H9 (cell line): ENCODE measurements around the gene MCM10. TPM values are rescaled to one million over a fixed set of nuclear protein-coding genes. Genes with fewer than 3 reads are reported as not detected.
"Not testable (repeated sequence)": the region's sequence is repeated elsewhere in the genome, so short reads cannot be mapped to it uniquely, and the experiment has no call there.

Experiments
- DNase-seq: peaks from one replicate; pipeline ENCODE4 v3.0.0-alpha.2; 2017
- H2AFZ ChIP-seq: one replicate; pipeline ENCODE4 v1.6.1; 2013; ENCODE audit warnings: mild to moderate bottlenecking, low read length, control low read depth, moderate library complexity
- H2AK5ac ChIP-seq: 2 replicates; pipeline ENCODE4 v1.6.1; 2013; ENCODE audit warnings: low read length, control low read depth, mixed read lengths; ENCODE audit not compliant: insufficient read length
- H2BK120ac ChIP-seq: one replicate; pipeline ENCODE4 v1.6.1; 2013; ENCODE audit warnings: low read depth, mild to moderate bottlenecking, low read length, control low read depth, inconsistent platforms; ENCODE audit not compliant: poor library complexity, severe bottlenecking
- H2BK12ac ChIP-seq: 2 replicates; pipeline ENCODE4 v1.6.1; 2013; ENCODE audit warnings: low read length, control low read depth, mixed read lengths, low read depth; ENCODE audit not compliant: insufficient read length
- H2BK15ac ChIP-seq: 2 replicates; pipeline ENCODE4 v1.6.1; 2013; ENCODE audit warnings: low read depth, low read length, control low read depth
- H2BK20ac ChIP-seq: one replicate; pipeline ENCODE4 v1.6.1; 2013; ENCODE audit warnings: low read depth, mild to moderate bottlenecking, low read length, control low read depth, inconsistent platforms; ENCODE audit not compliant: poor library complexity, severe bottlenecking
- H2BK5ac ChIP-seq: 2 replicates; pipeline ENCODE4 v1.6.1; 2013; ENCODE audit warnings: low read length, control low read depth, mixed read lengths; ENCODE audit not compliant: insufficient read length
- H3K14ac ChIP-seq: 2 replicates; pipeline ENCODE4 v1.6.1; 2013; ENCODE audit warnings: low read length, control low read depth; ENCODE audit not compliant: insufficient read depth
- H3K18ac ChIP-seq: 2 replicates; pipeline ENCODE4 v1.6.1; 2013; ENCODE audit warnings: low read depth, mild to moderate bottlenecking, mixed read lengths, low read length, control low read depth; ENCODE audit not compliant: insufficient read length
- H3K23ac ChIP-seq: 2 replicates; pipeline ENCODE4 v1.6.1; 2013; ENCODE audit warnings: low read length, control low read depth, mixed read lengths, low read depth; ENCODE audit not compliant: insufficient read length
- H3K23me2 ChIP-seq: 2 replicates; pipeline ENCODE4 v1.6.1; 2013; ENCODE audit warnings: low read depth, mild to moderate bottlenecking, mixed read lengths, low read length, control low read depth; ENCODE audit not compliant: insufficient read length, poor library complexity, severe bottlenecking
- H3K27ac ChIP-seq: 2 replicates; pipeline ENCODE4 v1.5.1; 2013; ENCODE audit warnings: low read length, control low read depth, mixed read lengths, low read depth; ENCODE audit not compliant: insufficient read length
- H3K27me3 ChIP-seq: 2 replicates; pipeline ENCODE4 v1.6.1; 2013; ENCODE audit warnings: low read length, control low read depth, inconsistent platforms; ENCODE audit not compliant: insufficient read depth
- H3K4ac ChIP-seq: 2 replicates; pipeline ENCODE4 v1.6.1; 2013; ENCODE audit warnings: low read depth, mild to moderate bottlenecking, control low read depth, inconsistent platforms, low read length, moderate library complexity
- H3K4me1 ChIP-seq: 2 replicates; pipeline ENCODE4 v1.6.1; 2013; ENCODE audit warnings: low read length, control low read depth, inconsistent platforms; ENCODE audit not compliant: insufficient read depth
- H3K4me2 ChIP-seq: 2 replicates; pipeline ENCODE4 v1.6.1; 2013; ENCODE audit warnings: low read length, control low read depth, mixed read lengths; ENCODE audit not compliant: insufficient read length, insufficient read depth
- H3K56ac ChIP-seq: 2 replicates; pipeline ENCODE4 v1.6.1; 2013; ENCODE audit warnings: low read depth, mild to moderate bottlenecking, mixed read lengths, low read length, control low read depth; ENCODE audit not compliant: insufficient read length
- H3K79me1 ChIP-seq: 2 replicates; pipeline ENCODE4 v1.6.1; 2013; ENCODE audit warnings: low read depth, mild to moderate bottlenecking, moderate library complexity, low read length, control low read depth, inconsistent platforms; ENCODE audit not compliant: insufficient read depth, poor library complexity, severe bottlenecking
- H3K79me2 ChIP-seq: 2 replicates; pipeline ENCODE4 v1.6.1; 2013; ENCODE audit warnings: low read length, control low read depth, inconsistent platforms; ENCODE audit not compliant: insufficient read depth
- H3K9ac ChIP-seq: 2 replicates; pipeline ENCODE4 v1.6.1; 2013; ENCODE audit warnings: low read length, control low read depth, mixed read lengths; ENCODE audit not compliant: insufficient read length; ENCODE audit errors: extremely low read depth
- H3K9me3 ChIP-seq: one replicate; pipeline ENCODE4 v1.6.1; 2013; ENCODE audit warnings: low read depth, low read length, inconsistent platforms; ENCODE audit not compliant: control insufficient read depth
- H3T11ph ChIP-seq: one replicate; pipeline ENCODE4 v1.6.1; 2013; ENCODE audit warnings: mild to moderate bottlenecking, low read length, control low read depth, inconsistent platforms
- H4K20me1 ChIP-seq: one replicate; pipeline ENCODE4 v1.6.1; 2013; ENCODE audit not compliant: control insufficient read depth, insufficient read length, insufficient read depth
- H4K5ac ChIP-seq: 2 replicates; pipeline ENCODE4 v1.6.1; 2013; ENCODE audit warnings: low read depth, mild to moderate bottlenecking, mixed read lengths, low read length, control low read depth; ENCODE audit not compliant: insufficient read length
- H4K8ac ChIP-seq: replicated peaks from 2 replicates; pipeline ENCODE4 v1.6.1; 2013; ENCODE audit warnings: low read length, control low read depth, mixed read lengths, low read depth; ENCODE audit not compliant: insufficient read length
- H4K91ac ChIP-seq: 2 replicates; pipeline ENCODE4 v1.6.1; 2013; ENCODE audit warnings: low read depth, mild to moderate bottlenecking, moderate library complexity, mixed read lengths, low read length, control low read depth; ENCODE audit not compliant: insufficient read length
- H3K27ac Mint-ChIP-seq, 3 experiments: 2 replicates in 2 of 3; 3 replicates in 1 of 3; pipeline ENCODE4 v1.8.0; 2020 to 2021; ENCODE audit warnings: mixed read lengths in 3 of 3, mild to moderate bottlenecking in 1 of 3, moderate library complexity in 1 of 3
- H3K27me3 Mint-ChIP-seq: 2 replicates; pipeline ENCODE4 v1.8.0; 2021; ENCODE audit warnings: low read depth, mild to moderate bottlenecking, moderate library complexity, mixed read lengths
- H3K36me3 Mint-ChIP-seq, 3 experiments: 2 replicates in 2 of 3; 3 replicates in 1 of 3; pipeline ENCODE4 v1.8.0; 2020 to 2021; ENCODE audit warnings: low read depth in 3 of 3, mixed read lengths in 3 of 3; ENCODE audit not compliant: insufficient read depth in 1 of 3
- H3K4me1 Mint-ChIP-seq, 2 experiments: 2 replicates each; pipeline ENCODE4 v1.8.0; 2020; ENCODE audit warnings: mixed read lengths in 2 of 2
- H3K4me3 Mint-ChIP-seq, 2 experiments: 2 replicates in 1 of 2; 3 replicates in 1 of 2; pipeline ENCODE4 v1.8.0; 2020 to 2021; ENCODE audit warnings: mild to moderate bottlenecking in 2 of 2, mixed read lengths in 2 of 2, moderate library complexity in 1 of 2
- H3K9me3 Mint-ChIP-seq, 2 experiments: 2 replicates in 1 of 2; 3 replicates in 1 of 2; pipeline ENCODE4 v1.8.0; 2020; ENCODE audit warnings: mild to moderate bottlenecking in 2 of 2, mixed read lengths in 2 of 2, moderate library complexity in 1 of 2
- CTCF ChIP-seq: fragments of 200-600 bp; sonication (generic); conservative IDR thresholded peaks from 3 replicates; pipeline ENCODE4 v1.8.0; 2021; ENCODE audit warnings: antibody characterized with exemption, mild to moderate bottlenecking
- WGBS: extraction: QIAGEN DNeasy Blood & Tissue Kit; methylation state at CpG from one replicate; pipeline ENCODE4 v1.1.7; 2013; ENCODE audit warnings: missing lambda C conversion rate, low lambda C conversion rate, mixed read lengths; ENCODE audit not compliant: insufficient read length; ENCODE audit errors: extremely low coverage; 5-methylcytosine and 5-hydroxymethylcytosine counted together
- total RNA-seq: library from RNA; stranded (reverse); gene quantifications from 2 replicates; pipeline ENCODE4 v1.2.1, GENCODE V29; 2021

The MCM10 gene
- total RNA-seq, 1 experiment from 2014 or later: 67.4 TPM

DNA sequence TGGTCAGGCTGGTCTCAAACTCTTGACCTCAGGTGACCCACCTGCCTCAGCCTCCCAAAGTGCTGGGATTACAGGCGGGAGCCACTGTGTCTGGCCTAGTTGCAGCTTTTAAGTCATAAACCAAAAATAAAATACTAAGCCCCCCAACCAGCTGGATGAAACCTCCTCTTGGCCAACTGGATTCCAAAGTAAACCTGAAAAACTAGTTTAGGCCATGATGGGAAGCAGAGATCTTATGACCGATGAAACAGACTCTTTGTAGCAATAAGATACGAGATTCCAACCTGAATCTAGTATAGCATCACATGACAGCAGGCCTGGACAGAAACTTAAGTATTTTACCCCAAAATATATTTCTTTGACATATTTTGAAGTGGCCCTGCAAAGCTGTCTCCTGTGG is 9.1 kb upstream of the MCM10 start:
- H2AFZ ChIP-seq: no peak overlapping the region
- no peak overlapping the region for H3K56ac ChIP-seq
- H3K27ac Mint-ChIP-seq: no peak overlapping the region
- no peak for DNase-seq
- H3K79me1 ChIP-seq: no peaks in the 10 kb centered on the region
- H3K23ac ChIP-seq: no peak overlapping the region
- H4K20me1 ChIP-seq: no peaks in the 10 kb centered on the region
- no peaks in the 10 kb centered on the region for H3K27me3 Mint-ChIP-seq
- TF ChIP-seq CTCF: no peak
- H3K27me3 ChIP-seq: no peaks in the 10 kb centered on the region
- H3K4me2 ChIP-seq: no peak overlapping the region
- no peak overlapping the region for H3K4ac ChIP-seq
- H3K36me3 Mint-ChIP-seq: no peaks in the 10 kb centered on the region
- no CpG with 5 or more reads among the region's 3 CpGs for WGBS
- H2BK5ac ChIP-seq: no peak overlapping the region
- no peaks in the 10 kb centered on the region for H3K79me2 ChIP-seq
- H2BK20ac ChIP-seq: no peak overlapping the region
- no peak overlapping the region for H4K91ac ChIP-seq
- no peak overlapping the region for H4K8ac ChIP-seq
- H3K4me1 ChIP-seq: no peaks in the 10 kb centered on the region
- no peak overlapping the region for H2BK12ac ChIP-seq
- H3K4me3 Mint-ChIP-seq: no peak overlapping the region
- no peak overlapping the region for H3K14ac ChIP-seq
- H3K9me3 Mint-ChIP-seq: no peaks in the 10 kb centered on the region
- H2BK120ac ChIP-seq: no peak overlapping the region
- H4K5ac ChIP-seq: no peak overlapping the region
- no peak overlapping the region for H2AK5ac ChIP-seq
- no peak overlapping the region for H3T11ph ChIP-seq
- no peaks in the 10 kb centered on the region for H3K4me1 Mint-ChIP-seq
- H3K9me3 ChIP-seq: no peaks in the 10 kb centered on the region
- H3K23me2 ChIP-seq: no peaks in the 10 kb centered on the region
- no peak overlapping the region for H2BK15ac ChIP-seq
- no peak overlapping the region for H3K27ac ChIP-seq
- H3K9ac ChIP-seq: no peak overlapping the region
- H3K18ac ChIP-seq: no peak overlapping the region

DNA sequence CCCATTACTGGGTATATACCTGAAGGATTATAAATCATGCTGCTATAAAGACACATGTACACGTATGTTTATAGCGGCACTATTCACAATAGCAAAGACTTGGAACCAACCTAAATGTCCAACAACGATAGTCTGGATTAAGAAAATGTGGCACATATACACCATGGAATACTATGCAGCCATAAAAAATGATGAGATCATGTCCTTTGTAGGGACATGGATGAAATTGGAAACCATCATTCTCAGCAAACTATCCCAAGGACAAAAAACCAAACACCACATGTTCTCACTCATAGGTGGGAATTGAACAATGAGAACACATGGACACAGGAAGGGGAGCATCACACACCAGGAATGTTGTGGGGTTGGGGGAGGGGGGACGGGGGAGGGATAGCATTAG is 5.5 kb upstream of the MCM10 start:
- not testable (repeated sequence) for H2BK15ac ChIP-seq, H3K23me2 ChIP-seq, H3K4me3 Mint-ChIP-seq, H3K4me1 ChIP-seq, H3K27ac ChIP-seq, DNase-seq, H2AFZ ChIP-seq, H3K18ac ChIP-seq, H2BK120ac ChIP-seq, H4K8ac ChIP-seq, H3K14ac ChIP-seq, H3K27me3 Mint-ChIP-seq, H3T11ph ChIP-seq, H4K91ac ChIP-seq, H4K5ac ChIP-seq, H3K4me2 ChIP-seq, H3K9me3 Mint-ChIP-seq, H2AK5ac ChIP-seq, H3K23ac ChIP-seq, H3K4ac ChIP-seq, H3K36me3 Mint-ChIP-seq, H3K27ac Mint-ChIP-seq, H3K27me3 ChIP-seq, H3K79me2 ChIP-seq, H2BK5ac ChIP-seq, H3K9me3 ChIP-seq, H2BK12ac ChIP-seq, H3K79me1 ChIP-seq, H3K56ac ChIP-seq, H2BK20ac ChIP-seq, H4K20me1 ChIP-seq, H3K4me1 Mint-ChIP-seq, H3K9ac ChIP-seq
- no CpG with 5 or more reads among the region's 4 CpGs for WGBS
